HL-60 (cell line): Measurements from ENCODE around the gene ANAPC13.

Experiments used
- DNase-seq, 2 experiments: peaks; one replicate each; pipeline ENCODE4 v3.0.0-alpha.2; 2010 to 2020; ENCODE audit warnings: low read depth in 1 of 2, low spot score in 1 of 2
- H3K27ac ChIP-seq: fragments of 250-450 bp; sonication (Bioruptor Pico); replicated peaks from 2 replicates; pipeline ENCODE4 v1.5.1; 2020; ENCODE audit warnings: mild to moderate bottlenecking, moderate library complexity
- H3K27me3 ChIP-seq: fragments of 250-450 bp; sonication (Bioruptor Pico); 2 replicates; pipeline ENCODE4 v1.5.1; 2021; ENCODE audit warnings: mild to moderate bottlenecking, moderate library complexity; ENCODE audit not compliant: insufficient read depth, poor library complexity, severe bottlenecking
- H3K4me3 ChIP-seq: replicated peaks from 2 replicates; pipeline ENCODE4 v1.5.1; 2011; ENCODE audit warnings: mild to moderate bottlenecking, control low read depth, low read length; ENCODE audit not compliant: insufficient read depth
- CTCF ChIP-seq: IDR thresholded peaks from one replicate; pipeline ENCODE4 v1.5.1; 2011; ENCODE audit warnings: low read length, control low read depth, inconsistent platforms; ENCODE audit not compliant: insufficient read depth
- GABPA ChIP-seq: IDR thresholded peaks from 2 replicates; pipeline ENCODE4 v1.6.1; 2012; ENCODE audit warnings: low read depth
- POLR2AphosphoS5 ChIP-seq: IDR thresholded peaks from 2 replicates; pipeline ENCODE4 v1.6.1; 2012; ENCODE audit warnings: low read depth
- REST ChIP-seq: IDR thresholded peaks from 2 replicates; pipeline ENCODE4 v1.6.1; 2012; ENCODE audit warnings: low read depth; ENCODE audit not compliant: insufficient replicate concordance
- SPI1 ChIP-seq: IDR thresholded peaks from 2 replicates; pipeline ENCODE4 v1.6.1; 2012; ENCODE audit warnings: low read depth, mild to moderate bottlenecking, borderline replicate concordance

The ANAPC13 gene

GRCh38 chr3:134474956-134475355 is 10.8 kb downstream of the ANAPC13 start:
- no peak for DNase-seq
- Histone ChIP-seq H3K27ac (no peak overlapping the region), H3K4me3 (no peak overlapping the region), H3K27me3 (no peaks in the 10 kb centered on the region)
- TF ChIP-seq SPI1, result no peak
- TF ChIP-seq POLR2AphosphoS5, result no peak
- no peak for TF ChIP-seq REST
- no peak for TF ChIP-seq GABPA
- TF ChIP-seq CTCF, result no peak

GRCh38 chr3:134473868-134474546 is 11.8 kb downstream of the ANAPC13 start:
- TF ChIP-seq SPI1, result no peak
- no peak for TF ChIP-seq REST
- TF ChIP-seq CTCF, result peak; percentile 24
- no peak for TF ChIP-seq POLR2AphosphoS5
- TF ChIP-seq GABPA, result no peak
- peak in 1 of 2 experiments; percentile 64 for DNase-seq
- Histone ChIP-seq H3K27me3 (no peaks in the 10 kb centered on the region), H3K27ac (no peak overlapping the region), H3K4me3 (no peak overlapping the region)

GRCh38 chr3:134472831-134473230 is 13.0 kb downstream of the ANAPC13 start:
- no peak for DNase-seq
- Histone ChIP-seq H3K27ac (no peak overlapping the region), H3K27me3 (no peaks in the 10 kb centered on the region), H3K4me3 (no peak overlapping the region)
- TF ChIP-seq REST, result no peak
- TF ChIP-seq CTCF, result no peak
- TF ChIP-seq SPI1, result no peak
- TF ChIP-seq POLR2AphosphoS5, result no peak
- no peak for TF ChIP-seq GABPA
